Activated naive CD8-positive, alpha-beta T cell treated with anti-CD3 and anti-CD28 coated beads, Interleukin-2, amount 10 ng/mL, durations not matched to agents 7 days and 5 days (primary cell): Measurements from ENCODE around the gene DNAJB8. TPM values are rescaled to one million over a fixed set of nuclear protein-coding genes. Genes with fewer than 3 reads are reported as not detected.

Experiments
- ATAC-seq: fragments of 150-1000 bp; cut with Tn5 transposase; one replicate; pipeline ENCODE4 v1.10.0; 2021; ENCODE audit warnings: low read depth, moderate library complexity
- POLR2A ChIA-PET: fragments of 350-600 bp; sonication (Branson Sonifier 250); formaldehyde crosslinking; loops from one replicate; lab custom pipeline; 2021; ENCODE audit warnings: antibody characterized with exemption; lab: Charles Lee
- DNase-seq: peaks from one replicate; pipeline ENCODE4 v3.0.0; 2021
- H3K27ac Mint-ChIP-seq: one replicate; pipeline ENCODE4 v1.8.0; 2022; ENCODE audit warnings: mild to moderate bottlenecking, mixed read lengths
- H3K27me3 Mint-ChIP-seq: one replicate; pipeline ENCODE4 v1.8.0; 2022; ENCODE audit warnings: mild to moderate bottlenecking, moderate library complexity, mixed read lengths
- H3K36me3 Mint-ChIP-seq: one replicate; pipeline ENCODE4 v1.8.0; 2021; ENCODE audit warnings: mild to moderate bottlenecking, mixed read lengths
- H3K4me1 Mint-ChIP-seq: one replicate; pipeline ENCODE4 v1.8.0; 2021; ENCODE audit warnings: mixed read lengths
- H3K4me3 Mint-ChIP-seq: one replicate; pipeline ENCODE4 v1.8.0; 2022; ENCODE audit warnings: mild to moderate bottlenecking, moderate library complexity, mixed read lengths
- H3K9me3 Mint-ChIP-seq: one replicate; pipeline ENCODE4 v1.8.0; 2021; ENCODE audit warnings: mixed read lengths
- total RNA-seq, 2 experiments: library from RNA; stranded (reverse); gene quantifications; one replicate each; pipeline ENCODE4 v1.2.3, GENCODE V29; 2021

Gene DNAJB8
- total RNA-seq, 2 experiments from 2014 or later: not detected

DNA sequence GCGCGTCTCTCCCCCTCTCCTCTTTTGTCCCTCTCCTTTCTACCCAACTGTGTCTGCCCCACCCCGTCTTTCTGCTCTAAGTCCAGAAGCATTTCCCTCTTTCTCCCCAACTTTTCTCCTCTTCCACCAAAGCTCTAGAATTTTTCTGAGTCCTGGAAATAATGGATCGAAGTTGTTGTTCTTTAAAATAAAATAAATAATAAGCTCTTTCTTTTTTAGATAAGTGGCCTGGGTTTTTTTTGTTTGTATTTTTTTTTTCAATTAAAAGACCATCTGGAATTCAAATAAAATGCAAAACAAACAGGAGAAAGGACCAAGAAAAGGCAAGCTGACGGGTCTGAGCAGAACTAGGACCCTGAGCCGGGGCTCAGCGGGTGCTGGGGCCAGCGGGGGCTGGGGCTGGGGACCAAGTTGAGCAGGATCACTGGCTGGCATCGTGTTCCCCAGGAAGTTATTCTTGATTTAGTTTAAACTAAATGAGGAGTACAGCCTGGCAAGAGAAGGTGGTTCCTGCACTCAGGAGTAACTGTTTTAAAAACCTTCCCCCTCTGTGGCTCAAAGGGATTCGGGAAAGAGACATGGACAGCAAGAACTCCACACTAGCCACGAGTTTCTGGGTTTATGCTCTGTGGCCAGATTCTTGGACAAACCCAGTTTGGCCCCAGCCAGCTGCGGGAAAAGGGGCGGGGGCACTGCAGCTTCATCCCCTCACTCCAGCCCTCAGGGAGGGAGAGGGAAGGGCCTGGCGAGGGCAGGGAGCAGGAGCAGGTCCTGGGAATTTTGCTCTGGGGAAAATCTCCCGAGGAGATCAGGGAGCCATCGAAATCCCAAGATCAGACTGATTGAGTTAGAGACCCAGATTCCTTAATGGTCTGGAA, 18.0 kb upstream of the DNAJB8 start:
- no peak overlapping the region for H3K4me3 Mint-ChIP-seq
- no peak for DNase-seq
- no peak for ATAC-seq
- POLR2A ChIA-PET: no interaction called here
- H3K27ac Mint-ChIP-seq: no peak overlapping the region
- H3K27me3 Mint-ChIP-seq: peaks cover 68% of the 10 kb centered on the region
- peaks cover 14% of the 10 kb centered on the region for H3K4me1 Mint-ChIP-seq
- H3K9me3 Mint-ChIP-seq: no peaks in the 10 kb centered on the region
- no peaks in the 10 kb centered on the region for H3K36me3 Mint-ChIP-seq

- POLR2A ChIA-PET: no interaction called here
- H3K4me3 Mint-ChIP-seq: peak overlapping the region; percentile 54
- no peaks in the 10 kb centered on the region for H3K36me3 Mint-ChIP-seq
- H3K9me3 Mint-ChIP-seq: no peaks in the 10 kb centered on the region
- H3K27me3 Mint-ChIP-seq: peaks cover 65% of the 10 kb centered on the region
- ATAC-seq (no peak), DNase-seq (no peak)
- H3K4me1 Mint-ChIP-seq: peaks cover 14% of the 10 kb centered on the region
- no peak overlapping the region for H3K27ac Mint-ChIP-seq
Observed at GRCh38 chr3:128483657-128484403, 17.1 kb upstream of the DNAJB8 start.

- H3K27me3 Mint-ChIP-seq: peaks cover 58% of the 10 kb centered on the region
- H3K36me3 Mint-ChIP-seq: no peaks in the 10 kb centered on the region
- ATAC-seq: no peak
- peaks cover 12% of the 10 kb centered on the region for H3K4me1 Mint-ChIP-seq
- no peak for DNase-seq
- POLR2A ChIA-PET: interaction anchor here (1.4 kb wide), 1 partner anchor 35 kb away, joined by 10 read pairs; no protein-coding TSS in a partner anchor
- no peaks in the 10 kb centered on the region for H3K9me3 Mint-ChIP-seq
- no peak overlapping the region for H3K27ac Mint-ChIP-seq
- H3K4me3 Mint-ChIP-seq: peak overlapping the region; percentile 54
Observed at GRCh38 chr3:128482666-128483656, 16.3 kb upstream of the DNAJB8 start.

- Mint-ChIP-seq H3K4me1 (peaks cover 8% of the 10 kb centered on the region), H3K27ac (no peak overlapping the region), H3K9me3 (no peaks in the 10 kb centered on the region), H3K36me3 (no peaks in the 10 kb centered on the region), H3K4me3 (no peak overlapping the region), H3K27me3 (peaks cover 59% of the 10 kb centered on the region)
- no peak for ATAC-seq
- POLR2A ChIA-PET: interaction anchor here (1.4 kb wide), 1 partner anchor 34 kb away, joined by 10 read pairs; no protein-coding TSS in a partner anchor
- no peak for DNase-seq
Observed at GRCh38 chr3:128482175-128482574, 15.5 kb upstream of the DNAJB8 start.

DNA sequence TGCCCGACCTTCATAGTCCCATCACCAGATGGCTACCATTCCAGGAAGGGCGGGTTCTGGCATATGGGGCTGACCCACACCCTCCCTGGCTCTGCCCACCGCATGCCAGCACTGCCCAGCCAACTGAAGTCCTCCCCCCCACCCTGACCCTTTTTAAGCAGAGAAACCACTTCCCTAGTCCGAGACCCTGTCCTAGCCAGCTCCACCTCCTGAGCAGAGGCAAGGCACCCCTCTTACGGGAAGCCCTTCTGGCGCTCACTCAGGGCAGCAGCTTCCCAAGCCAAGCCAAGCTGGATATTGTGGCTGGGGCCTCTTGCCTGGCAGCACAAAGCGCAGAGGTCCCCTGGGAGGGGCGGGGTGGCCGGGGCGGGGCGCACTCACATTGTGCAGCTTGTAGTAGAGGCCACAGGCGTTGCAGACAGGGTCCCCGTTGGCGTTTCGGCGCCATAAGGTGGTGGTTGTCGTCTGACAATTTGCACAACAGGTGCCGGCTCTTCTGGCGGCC, 14.8 kb upstream of the DNAJB8 start:
- DNase-seq (no peak), ATAC-seq (no peak)
- peaks cover 8% of the 10 kb centered on the region for H3K4me1 Mint-ChIP-seq
- no peak overlapping the region for H3K4me3 Mint-ChIP-seq
- POLR2A ChIA-PET: no interaction called here
- peaks cover 52% of the 10 kb centered on the region for H3K27me3 Mint-ChIP-seq
- H3K9me3 Mint-ChIP-seq: no peaks in the 10 kb centered on the region
- no peak overlapping the region for H3K27ac Mint-ChIP-seq
- no peaks in the 10 kb centered on the region for H3K36me3 Mint-ChIP-seq

DNA sequence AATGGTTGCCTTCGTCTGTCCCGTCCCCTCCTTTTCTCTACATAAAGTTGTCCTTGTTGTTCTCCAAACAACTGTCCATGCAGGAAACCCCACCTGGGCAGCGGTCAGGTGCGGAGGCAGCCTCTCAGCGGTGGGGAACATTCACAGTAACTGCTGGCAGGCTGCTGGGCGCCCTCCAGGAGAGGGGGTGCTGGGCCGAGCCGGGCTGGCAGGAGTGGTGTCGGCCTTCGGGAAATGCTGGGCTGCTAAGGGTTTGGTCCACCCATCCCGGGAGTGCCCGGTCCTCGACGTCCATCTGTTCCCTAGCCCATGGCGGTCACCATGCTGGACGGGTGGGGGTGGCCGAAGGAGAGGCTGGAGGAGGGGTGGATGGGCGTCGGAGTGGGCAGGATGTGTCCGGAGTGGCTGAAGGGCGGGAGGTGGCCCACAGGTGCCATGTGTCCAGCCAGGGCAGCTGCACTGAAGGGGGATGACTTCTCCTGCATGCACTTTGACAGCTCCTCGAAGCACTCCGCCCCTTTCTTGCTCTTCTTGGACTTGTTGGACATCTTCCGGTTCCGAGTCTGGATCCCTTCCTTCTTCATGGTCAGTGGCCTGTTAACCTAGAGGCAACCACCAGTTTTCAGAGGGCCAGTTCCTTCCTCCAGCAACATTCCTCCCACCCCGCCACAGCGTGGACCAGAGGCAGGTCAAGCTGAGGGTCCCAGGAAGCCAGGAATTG, 14.2 kb upstream of the DNAJB8 start:
- Mint-ChIP-seq H3K4me1 (peaks cover 8% of the 10 kb centered on the region), H3K27ac (no peak overlapping the region), H3K27me3 (peaks cover 46% of the 10 kb centered on the region), H3K4me3 (no peak overlapping the region), H3K9me3 (no peaks in the 10 kb centered on the region), H3K36me3 (no peaks in the 10 kb centered on the region)
- DNase-seq (no peak), ATAC-seq (no peak)
- POLR2A ChIA-PET: no interaction called here

- H3K27me3 Mint-ChIP-seq: peaks cover 40% of the 10 kb centered on the region
- no peak overlapping the region for H3K4me3 Mint-ChIP-seq
- no peak for ATAC-seq
- DNase-seq: no peak
- H3K27ac Mint-ChIP-seq: no peak overlapping the region
- no peaks in the 10 kb centered on the region for H3K36me3 Mint-ChIP-seq
- peaks cover 8% of the 10 kb centered on the region for H3K4me1 Mint-ChIP-seq
- POLR2A ChIA-PET: no interaction called here
- H3K9me3 Mint-ChIP-seq: no peaks in the 10 kb centered on the region
Observed at GRCh38 chr3:128480278-128480677, 13.6 kb upstream of the DNAJB8 start.

GRCh38 chr3:128479558-128480086, 12.9 kb upstream of the DNAJB8 start:
- POLR2A ChIA-PET: no interaction called here
- Mint-ChIP-seq H3K4me3 (no peak overlapping the region), H3K4me1 (peaks cover 6% of the 10 kb centered on the region), H3K9me3 (no peaks in the 10 kb centered on the region), H3K27me3 (peaks cover 35% of the 10 kb centered on the region), H3K27ac (no peak overlapping the region), H3K36me3 (no peaks in the 10 kb centered on the region)
- DNase-seq (no peak), ATAC-seq (no peak)

GRCh38 chr3:128478576-128479506, 12.2 kb upstream of the DNAJB8 start:
- H3K4me1 Mint-ChIP-seq: peaks cover 6% of the 10 kb centered on the region
- POLR2A ChIA-PET: no interaction called here
- DNase-seq (no peak), ATAC-seq (no peak)
- peaks cover 32% of the 10 kb centered on the region for H3K27me3 Mint-ChIP-seq
- no peaks in the 10 kb centered on the region for H3K9me3 Mint-ChIP-seq
- no peak overlapping the region for H3K4me3 Mint-ChIP-seq
- H3K27ac Mint-ChIP-seq: no peak overlapping the region
- no peaks in the 10 kb centered on the region for H3K36me3 Mint-ChIP-seq

GRCh38 chr3:128476659-128477058, 10.0 kb upstream of the DNAJB8 start:
- DNase-seq (no peak), ATAC-seq (no peak)
- no peaks in the 10 kb centered on the region for H3K4me1 Mint-ChIP-seq
- no peaks in the 10 kb centered on the region for H3K36me3 Mint-ChIP-seq
- peaks cover 21% of the 10 kb centered on the region for H3K27me3 Mint-ChIP-seq
- POLR2A ChIA-PET: no interaction called here
- H3K9me3 Mint-ChIP-seq: no peaks in the 10 kb centered on the region
- no peak overlapping the region for H3K4me3 Mint-ChIP-seq
- no peak overlapping the region for H3K27ac Mint-ChIP-seq

DNA sequence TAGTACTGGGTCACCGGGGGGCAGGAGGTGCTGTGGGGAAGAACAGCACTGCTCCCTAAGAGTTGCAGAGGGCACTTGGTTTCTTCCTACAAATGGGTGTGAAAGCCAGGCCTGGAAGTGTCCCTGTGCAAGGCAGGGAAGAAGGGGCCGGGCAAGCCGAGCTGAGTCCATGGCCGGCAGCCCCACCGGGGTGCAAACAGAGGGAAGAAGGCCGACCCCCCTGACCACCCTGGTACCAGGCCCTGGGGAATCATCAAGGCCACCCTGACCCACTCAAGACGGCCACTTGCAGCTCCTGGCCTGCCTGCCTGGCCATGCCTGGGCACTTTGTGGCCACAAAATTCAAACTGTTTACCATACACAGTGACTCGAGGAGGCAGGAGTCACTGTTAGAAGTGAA, 8.7 kb upstream of the DNAJB8 start:
- Mint-ChIP-seq H3K36me3 (no peaks in the 10 kb centered on the region), H3K27me3 (peaks cover 21% of the 10 kb centered on the region), H3K27ac (no peak overlapping the region), H3K4me3 (no peak overlapping the region), H3K4me1 (no peaks in the 10 kb centered on the region), H3K9me3 (no peaks in the 10 kb centered on the region)
- no peak for ATAC-seq
- POLR2A ChIA-PET: no interaction called here
- DNase-seq: no peak
